Testis (tissue), 2 donors: ENCODE results near the gene PRELP.

ENCODE experiments used
- CTCF ChIP-seq, 3 experiments: fragments of 450-650 bp in 2 of 3; fragments of 200-600 bp in 1 of 3; sonication (generic) in 1 of 3; IDR thresholded peaks; one replicate each; pipeline ENCODE4 v1.5.1; 2016 to 2019; ENCODE audit warnings: antibody characterized with exemption in 3 of 3, mild to moderate bottlenecking in 2 of 3, moderate library complexity in 1 of 3
- POLR2A ChIP-seq: fragments of 450-650 bp; IDR thresholded peaks from one replicate; pipeline ENCODE4 v1.6.1; 2017; ENCODE audit warnings: antibody characterized with exemption, mild to moderate bottlenecking, moderate library complexity

GRCh38 chr1:203506858-203507626 is 31.4 kb downstream of the PRELP start:
- no peak for TF ChIP-seq POLR2A
- no peak for TF ChIP-seq CTCF (IDR thresholded peaks at IDR 0.05)
